Right lobe of liver (tissue), 6 donors: ENCODE results near the gene LYST. TPM values are rescaled to one million over a fixed set of nuclear protein-coding genes. Genes with fewer than 3 reads are reported as not detected.

Source experiments
- ATAC-seq, 4 donors: fragments of 200-7000 bp; cut with Tn5 transposase; one replicate each; pipeline ENCODE4 v1.9.1; 2020; ENCODE audit warnings: mild to moderate bottlenecking in 4 of 4, moderate library complexity in 4 of 4
- DNase-seq, 3 donors: peaks; one replicate each; pipeline ENCODE4 v3.0.0-alpha.2; 2020
- H3K27ac ChIP-seq, 3 donors: fragments of 200-600 bp; one replicate each; pipeline ENCODE4 v1.8.0; 2022
- H3K27me3 ChIP-seq, 2 donors: fragments of 200-600 bp; one replicate each; pipeline ENCODE4 v1.8.0; 2022
- H3K36me3 ChIP-seq, 4 donors: fragments of 200-600 bp; sonication (generic) in 1 of 4; one replicate each; pipeline versions ENCODE4 v1.5.1 to v1.8.0; 2017 to 2022; ENCODE audit warnings: control low read depth in 1 of 4
- H3K4me1 ChIP-seq, 4 donors: fragments of 200-600 bp; sonication (generic) in 1 of 4; one replicate each; pipeline versions ENCODE4 v1.5.1 to v1.8.0; 2017 to 2022; ENCODE audit warnings: control low read depth in 1 of 4
- H3K4me3 ChIP-seq, 3 donors: fragments of 200-600 bp; one replicate each; pipeline ENCODE4 v1.8.0; 2022
- H3K9me3 ChIP-seq, 4 donors: fragments of 200-600 bp; sonication (generic) in 1 of 4; one replicate each; pipeline versions ENCODE4 v1.5.1 to v1.8.0; 2017 to 2022; ENCODE audit warnings: control low read depth in 1 of 4
- POLR2A ChIP-seq: fragments of 450-650 bp; IDR thresholded peaks from one replicate; pipeline ENCODE4 v1.6.1; 2017; ENCODE audit warnings: antibody characterized with exemption, mild to moderate bottlenecking
- WGBS: methylation state at CpG from one replicate; pipeline ENCODE4 v1.1.6; 2018; ENCODE audit warnings: low coverage, low lambda C conversion rate; ENCODE audit not compliant: insufficient coverage; ENCODE audit errors: missing lambda C conversion rate; 5-methylcytosine and 5-hydroxymethylcytosine counted together
- intact Hi-C, 2 donors: fragments of 100-400 bp; cut with DNase I; formaldehyde crosslinking; loops; one replicate each; pipeline versions ENCODE4 v1.11.2 to v1.14.1; 2022
- total RNA-seq, 6 experiments: library from RNA; depleted of rRNA in 2 of 6; stranded (reverse); fragments of >200 nt in 2 of 6; fragmentation: NEBNext Ultra II Directional in 3 of 6; extraction: Animal tissue kit (Norgen Biotek cat#: 25700) in 3 of 6; gene quantifications; one replicate each; pipeline versions ENCODE4 v1.1.0 to v1.2.4, GENCODE V29; 2016 to 2023
- TF ChIP-seq, protein P1 (sequence below), 4 donors: fragments of 200-600 bp in 3 of 4; fragments of 450-650 bp in 1 of 4; IDR thresholded peaks; one replicate each; pipeline versions ENCODE4 v1.5.1 to v1.8.0; 2016 to 2022; ENCODE audit warnings: antibody characterized with exemption in 4 of 4, mild to moderate bottlenecking in 2 of 4
- donor health status: DM: no; HTN: yes; CAD: no.
- donor health status: DM: no; HTN: no; CAD: no.
- donor health status: DM: no; HTN: no; CAD: no.
- donor health status: DM: no; HTN: yes; CAD: no.
- donor health status: DM: no; HTN: yes; CAD: no.

Gene LYST
- total RNA-seq, 6 experiments from 2014 or later: 9.0 to 16.6 (median 12.5) TPM

DNA sequence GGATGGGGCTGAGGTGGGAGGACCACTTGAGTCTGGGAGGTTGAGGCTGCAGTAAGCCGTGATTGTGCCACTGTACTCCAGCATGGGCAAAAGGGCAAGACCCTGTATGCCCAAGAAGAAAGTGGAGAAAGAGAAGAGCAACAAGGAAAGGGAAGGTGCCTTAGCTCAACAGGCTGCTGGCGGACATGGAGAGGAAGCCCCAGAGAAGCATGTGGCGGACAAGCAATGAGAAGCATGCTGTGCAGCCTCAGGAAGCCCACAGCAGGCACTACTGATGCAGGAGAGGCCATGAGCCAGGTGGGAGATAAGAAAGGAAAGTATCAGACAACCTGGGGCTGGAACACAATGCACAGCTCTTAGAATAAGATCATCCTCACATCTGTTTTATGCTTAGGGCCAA, 184.5 kb downstream of the LYST start:
- intact Hi-C loops: no loop called here
- no peak for ATAC-seq

DNA sequence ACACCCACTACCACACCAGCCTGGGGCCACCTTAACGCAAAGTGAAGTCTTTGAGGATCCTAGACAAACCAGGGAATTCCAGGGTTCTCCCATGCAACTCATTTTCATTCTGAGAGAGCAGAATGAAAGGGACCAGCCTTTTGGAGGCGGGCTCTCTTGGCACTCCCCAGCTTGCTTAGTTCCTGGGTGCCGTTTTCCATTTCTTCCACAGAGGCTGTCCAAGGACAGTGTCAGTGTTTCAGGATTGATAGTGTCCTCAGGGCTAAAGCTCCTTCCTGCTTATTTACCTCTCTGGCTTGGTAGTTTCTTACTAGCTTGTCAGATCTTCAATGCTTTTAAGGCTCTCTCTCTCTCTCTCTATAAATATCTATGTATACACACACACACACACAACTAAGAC, 187.1 kb downstream of the LYST start:
- 100% methylated on average over 3 of the region's 3 CpGs for WGBS
- Histone ChIP-seq H3K9me3 (no peaks in the 10 kb centered on the region), H3K27me3 (no peaks in the 10 kb centered on the region), H3K36me3 (peaks cover 0 to 6% (median 5%) of the 10 kb centered on the region in 4 donors), H3K27ac (no peak overlapping the region), H3K4me3 (no peak overlapping the region), H3K4me1 (no peaks in the 10 kb centered on the region)
- TF ChIP-seq, protein P1, sequence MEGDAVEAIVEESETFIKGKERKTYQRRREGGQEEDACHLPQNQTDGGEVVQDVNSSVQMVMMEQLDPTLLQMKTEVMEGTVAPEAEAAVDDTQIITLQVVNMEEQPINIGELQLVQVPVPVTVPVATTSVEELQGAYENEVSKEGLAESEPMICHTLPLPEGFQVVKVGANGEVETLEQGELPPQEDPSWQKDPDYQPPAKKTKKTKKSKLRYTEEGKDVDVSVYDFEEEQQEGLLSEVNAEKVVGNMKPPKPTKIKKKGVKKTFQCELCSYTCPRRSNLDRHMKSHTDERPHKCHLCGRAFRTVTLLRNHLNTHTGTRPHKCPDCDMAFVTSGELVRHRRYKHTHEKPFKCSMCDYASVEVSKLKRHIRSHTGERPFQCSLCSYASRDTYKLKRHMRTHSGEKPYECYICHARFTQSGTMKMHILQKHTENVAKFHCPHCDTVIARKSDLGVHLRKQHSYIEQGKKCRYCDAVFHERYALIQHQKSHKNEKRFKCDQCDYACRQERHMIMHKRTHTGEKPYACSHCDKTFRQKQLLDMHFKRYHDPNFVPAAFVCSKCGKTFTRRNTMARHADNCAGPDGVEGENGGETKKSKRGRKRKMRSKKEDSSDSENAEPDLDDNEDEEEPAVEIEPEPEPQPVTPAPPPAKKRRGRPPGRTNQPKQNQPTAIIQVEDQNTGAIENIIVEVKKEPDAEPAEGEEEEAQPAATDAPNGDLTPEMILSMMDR (IDR thresholded peaks at IDR 0.05): no peak
- ATAC-seq (no peak), DNase-seq (no peak)
- intact Hi-C loops: no loop called here

More for the DNA sequence above, 184.5 kb downstream of the LYST start:
- no peak for TF ChIP-seq POLR2A
- TF ChIP-seq, protein P1 (IDR thresholded peaks at IDR 0.05): no peak
- no peaks in the 10 kb centered on the region for H3K27me3 ChIP-seq
- H3K27ac ChIP-seq: no peak overlapping the region
- H3K4me3 ChIP-seq: no peak overlapping the region
- DNase-seq: no peak
- no peaks in the 10 kb centered on the region for H3K9me3 ChIP-seq
- WGBS: 100% methylated on average over 3 of the region's 3 CpGs
- no peaks in the 10 kb centered on the region for H3K4me1 ChIP-seq
- peaks cover 0 to 3% (median 0%) of the 10 kb centered on the region in 4 donors for H3K36me3 ChIP-seq

DNA sequence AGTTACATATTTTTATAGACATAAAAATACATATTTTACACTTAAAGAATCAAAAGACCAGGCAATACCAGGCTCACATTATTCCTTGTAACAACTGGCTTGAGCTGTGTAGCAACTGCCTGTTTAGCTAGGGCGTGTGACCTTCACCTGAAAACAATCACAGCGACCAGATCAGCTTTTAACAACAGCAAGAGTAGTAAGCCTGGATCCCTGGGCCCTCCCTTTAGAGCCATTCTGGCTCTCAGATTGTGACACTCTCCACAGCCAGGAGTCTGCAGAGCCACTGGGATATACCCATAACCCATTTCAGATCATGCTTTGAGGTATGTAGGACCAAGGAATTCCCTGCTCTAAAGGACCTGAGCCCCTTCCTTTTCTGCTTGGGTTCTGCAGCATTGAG, 187.7 kb downstream of the LYST start:
- intact Hi-C loops: no loop called here
- Histone ChIP-seq H3K36me3 (peaks cover 0 to 6% (median 5%) of the 10 kb centered on the region in 4 donors), H3K4me1 (no peaks in the 10 kb centered on the region), H3K27ac (no peak overlapping the region), H3K9me3 (no peaks in the 10 kb centered on the region), H3K27me3 (no peaks in the 10 kb centered on the region), H3K4me3 (no peak overlapping the region)
- ATAC-seq (no peak), DNase-seq (no peak)
- TF ChIP-seq POLR2A: no peak
- TF ChIP-seq, protein P1 (IDR thresholded peaks at IDR 0.05): no peak
- 79% methylated on average over 2 of the region's 2 CpGs for WGBS

DNA sequence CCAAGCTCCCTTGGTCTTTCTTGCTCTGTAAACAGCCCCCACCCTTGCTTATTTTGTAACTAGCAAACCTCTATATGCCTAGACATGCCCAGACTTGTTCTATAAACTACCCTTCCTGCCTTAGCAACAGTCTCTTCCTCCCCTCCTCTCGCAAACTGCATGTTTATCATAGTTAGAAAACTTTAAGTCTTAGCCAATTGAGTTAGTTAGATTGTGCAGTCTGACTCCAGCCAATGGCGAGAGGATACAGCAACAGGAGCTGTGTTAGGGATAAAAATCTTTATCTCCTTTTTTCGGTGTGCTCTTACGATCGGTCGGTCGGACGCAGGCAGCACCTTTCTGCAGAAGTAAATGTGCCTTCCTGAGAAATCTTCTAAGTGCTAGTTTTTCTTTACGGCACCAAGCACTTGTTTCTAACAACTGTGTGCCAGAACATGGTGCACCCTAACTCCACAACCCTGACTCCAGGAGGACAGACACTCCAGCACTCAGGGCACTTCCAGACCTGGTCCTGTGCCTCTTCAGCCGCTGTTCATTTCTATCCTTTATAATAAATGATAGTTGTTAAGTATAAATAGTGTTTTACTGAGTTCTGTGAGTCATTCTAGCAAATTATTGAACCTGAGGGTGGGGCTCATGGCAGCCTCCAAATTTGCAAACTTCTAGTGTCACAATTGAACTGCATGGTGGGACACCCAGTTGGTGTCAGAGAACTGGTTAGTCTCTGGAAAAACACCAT, 191.4 kb downstream of the LYST start:
- intact Hi-C loops: no loop called here

More for the DNA sequence above, 191.4 kb downstream of the LYST start:
- ATAC-seq: no peak
- H3K27me3 ChIP-seq: no peaks in the 10 kb centered on the region
- H3K36me3 ChIP-seq: peaks cover 0 to 10% (median 6%) of the 10 kb centered on the region in 4 donors
- H3K27ac ChIP-seq: no peak overlapping the region
- no peaks in the 10 kb centered on the region for H3K4me1 ChIP-seq
- H3K4me3 ChIP-seq: no peak overlapping the region
- DNase-seq: no peak
- TF ChIP-seq, protein P1 (IDR thresholded peaks at IDR 0.05): no peak
- TF ChIP-seq POLR2A: no peak
- whole genome bisulfite sequencing: 96% methylated on average over 10 of the region's 10 CpGs
- peaks cover 0 to 4% (median 1%) of the 10 kb centered on the region in 4 donors for H3K9me3 ChIP-seq
